ENCODE data around the gene PCDHA10. TPM values are rescaled to one million over a fixed set of nuclear protein-coding genes. Genes with fewer than 3 reads are reported as not detected.
A peak's percentile ranks its signal among the peaks of the same experiment; 100 is the strongest.
"Not testable (repeated sequence)": the region's sequence is repeated elsewhere in the genome, so short reads cannot be mapped to it uniquely, and the experiment has no call there.

The PCDHA10 gene
- total RNA-seq (2014; rRNA removed; shearing (Covaris generic)): 0.11 and 0.13 TPM in 2 replicates
- polyA plus RNA-seq (2016; fragmentation: Nextera tagmentation; extraction: Ambion mirVana): 0.13 and 0.26 TPM in 2 replicates

GRCh38 chr5:140855772-140856674, at the start of gene PCDHA10:
TSS of gene PCDHA10 (plus strand) at chr5:140855897. CDS start at chr5:140856049, 152 bp downstream.
- TF ChIP-seq EZH2 (IDR thresholded peaks at IDR 0.05; ENCODE audit: insufficient read depth, poor library complexity, severe bottlenecking): no peak
- no peak for TF ChIP-seq EZH2phosphoT487 (IDR thresholded peaks at IDR 0.05; ENCODE audit: insufficient read depth, low read depth)
- Histone ChIP-seq H2AFZ (peak within 1 kb of the TSS; percentile 37), H3K4me2 (ENCODE audit: unreplicated experiment) (no peak within 1 kb of the TSS), H3K36me3 (ENCODE audit: low read depth) (no peaks in the 10 kb centered on the region), H3K9me2 (ENCODE audit: insufficient read depth) (no peaks in the 10 kb centered on the region), H4K20me1 (ENCODE audit: insufficient read depth) (no peaks in the 10 kb centered on the region), H3K79me2 (ENCODE audit: insufficient read depth) (no peaks in the 10 kb centered on the region), H3F3A (ENCODE audit: insufficient read depth) (no peaks in the 10 kb centered on the region), H3K27ac (no peak within 1 kb of the TSS), H3K9me3 (ENCODE audit: low read depth) (peaks cover 2% of the 10 kb centered on the region), H3K9ac (peak within 1 kb of the TSS; percentile 24; the same call in 1 of the 2 replicates), H3K27me3 (replicated peaks; ENCODE audit: insufficient read depth) (no peaks in the 10 kb centered on the region), H3K4me3 (peak within 1 kb of the TSS; percentile 32), H3K4me1 (ENCODE audit: insufficient read depth) (no peaks in the 10 kb centered on the region)
- WGBS, 2 experiments (ENCODE audit: low coverage in 1 of 2, low lambda C conversion rate in 2 of 2, missing lambda C conversion rate in 2 of 2): 19 to 24% methylated on average over 43 of the region's 44 CpGs
- in situ Hi-C loops (cut with MboI): no loop called here
- peak; percentile 41 for DNase-seq

GRCh38 chr5:140806834-140807775, 48.6 kb upstream of the PCDHA10 start, which contains the start of gene PCDHA4:
TSS of gene PCDHA4 (plus strand) at chr5:140807068.
- TF ChIP-seq EZH2phosphoT487 (IDR thresholded peaks at IDR 0.05; ENCODE audit: insufficient read depth, low read depth) (no peak), EZH2 (IDR thresholded peaks at IDR 0.05; ENCODE audit: insufficient read depth, poor library complexity, severe bottlenecking) (no peak)
- Histone ChIP-seq H4K20me1 (ENCODE audit: insufficient read depth) (no peaks in the 10 kb centered on the region), H3K4me1 (ENCODE audit: insufficient read depth) (no peaks in the 10 kb centered on the region), H3K36me3 (ENCODE audit: low read depth) (no peaks in the 10 kb centered on the region), H3K4me2 (ENCODE audit: unreplicated experiment) (no peak within 1 kb of the TSS), H2AFZ (no peak within 1 kb of the TSS), H3K9me2 (ENCODE audit: insufficient read depth) (no peaks in the 10 kb centered on the region), H3F3A (ENCODE audit: insufficient read depth) (no peaks in the 10 kb centered on the region), H3K79me2 (ENCODE audit: insufficient read depth) (no peaks in the 10 kb centered on the region), H3K27ac (no peak within 1 kb of the TSS), H3K9me3 (ENCODE audit: low read depth) (no peaks in the 10 kb centered on the region), H3K27me3 (replicated peaks; ENCODE audit: insufficient read depth) (no peaks in the 10 kb centered on the region), H3K4me3 (no peak within 1 kb of the TSS), H3K9ac (no peak within 1 kb of the TSS)
- WGBS, 2 experiments (ENCODE audit: low coverage in 1 of 2, low lambda C conversion rate in 2 of 2, missing lambda C conversion rate in 2 of 2): 30 to 31% methylated on average over 40 to 46 of the region's 47 CpGs
- DNase-seq: peak; percentile 12
- in situ Hi-C loops (cut with MboI): no loop called here

GRCh38 chr5:140808241-140808888, 47.3 kb upstream of the PCDHA10 start:
- H3K9ac ChIP-seq; H2AFZ ChIP-seq; H3K4me2 ChIP-seq (ENCODE audit: unreplicated experiment); H3K9me3 ChIP-seq (ENCODE audit: low read depth); H3K36me3 ChIP-seq (ENCODE audit: low read depth); H3K4me1 ChIP-seq (ENCODE audit: insufficient read depth); H4K20me1 ChIP-seq (ENCODE audit: insufficient read depth); H3K79me2 ChIP-seq (ENCODE audit: insufficient read depth); DNase-seq; H3K27ac ChIP-seq; in situ Hi-C loops (cut with MboI); H3F3A ChIP-seq (ENCODE audit: insufficient read depth); H3K27me3 ChIP-seq (replicated peaks; ENCODE audit: insufficient read depth); H3K4me3 ChIP-seq; H3K9me2 ChIP-seq (ENCODE audit: insufficient read depth): not testable (repeated sequence)
- WGBS, 2 experiments (ENCODE audit: low coverage in 1 of 2, low lambda C conversion rate in 2 of 2, missing lambda C conversion rate in 2 of 2): 53 to 59% methylated on average over 45 to 62 of the region's 62 CpGs

- H3K27me3 ChIP-seq (replicated peaks; ENCODE audit: insufficient read depth): no peaks in the 10 kb centered on the region
- no peak overlapping the region for H2AFZ ChIP-seq
- H3K9ac ChIP-seq: no peak overlapping the region
- no peak for DNase-seq
- 41 to 53% methylated on average over 15 to 42 of the region's 43 CpGs for WGBS, 2 experiments (ENCODE audit: low coverage in 1 of 2, low lambda C conversion rate in 2 of 2, missing lambda C conversion rate in 2 of 2)
- H3K4me2 ChIP-seq (ENCODE audit: unreplicated experiment): no peak overlapping the region
- H3K36me3 ChIP-seq (ENCODE audit: low read depth): no peaks in the 10 kb centered on the region
- no peaks in the 10 kb centered on the region for H3K4me1 ChIP-seq (ENCODE audit: insufficient read depth)
- no peak for TF ChIP-seq EZH2 (IDR thresholded peaks at IDR 0.05; ENCODE audit: insufficient read depth, poor library complexity, severe bottlenecking)
- TF ChIP-seq EZH2phosphoT487 (IDR thresholded peaks at IDR 0.05; ENCODE audit: insufficient read depth, low read depth): no peak
- no peak overlapping the region for H3K27ac ChIP-seq
- H4K20me1 ChIP-seq (ENCODE audit: insufficient read depth): no peaks in the 10 kb centered on the region
- no peaks in the 10 kb centered on the region for H3F3A ChIP-seq (ENCODE audit: insufficient read depth)
- H3K4me3 ChIP-seq: no peak overlapping the region
- in situ Hi-C loops (cut with MboI): no loop called here
- H3K9me3 ChIP-seq (ENCODE audit: low read depth): peaks cover 4% of the 10 kb centered on the region
- H3K9me2 ChIP-seq (ENCODE audit: insufficient read depth): no peaks in the 10 kb centered on the region
- no peaks in the 10 kb centered on the region for H3K79me2 ChIP-seq (ENCODE audit: insufficient read depth)
Measured at GRCh38 chr5:140808889-140809291, 46.8 kb upstream of the PCDHA10 start.
